D721Med (cell line): Measurements from ENCODE around the gene LHFPL2.

Source experiments
- DNase-seq: peaks from one replicate; pipeline ENCODE4 v3.0.0; 2011; ENCODE audit warnings: low spot score; ENCODE audit not compliant: insufficient read length
- FAIRE-seq: peaks from 2 replicates; lab custom pipeline; 2011; peaks lifted over from hg19 to GRCh38; lab: Jason Lieb, UNC
- TF ChIP-seq, protein P1 (sequence below): IDR thresholded peaks from 2 replicates; pipeline ENCODE4 v1.5.1; 2012; ENCODE audit warnings: mild to moderate bottlenecking, control low read depth; ENCODE audit not compliant: insufficient read depth; ENCODE audit errors: missing control alignments

The LHFPL2 gene

DNA sequence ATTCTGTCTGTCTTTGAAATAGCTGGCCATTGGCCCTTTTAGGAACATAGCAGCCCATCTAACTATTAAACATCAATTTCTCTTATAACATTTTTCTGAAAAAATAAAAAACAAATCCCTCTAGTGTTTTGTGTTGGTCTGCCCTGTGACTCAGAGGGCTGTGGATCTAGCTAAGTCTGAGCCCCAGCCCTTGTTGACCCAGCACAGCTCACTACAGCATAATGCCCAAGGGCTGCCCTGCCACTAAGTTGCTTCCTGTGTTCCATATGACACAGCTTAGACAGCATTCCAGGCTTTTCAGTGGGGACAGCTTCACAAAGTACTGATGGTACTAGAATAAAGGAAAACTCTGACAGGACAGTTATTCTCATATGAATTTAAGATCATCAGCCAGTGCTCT is 152.2 kb downstream of the LHFPL2 start:
- FAIRE-seq (no peak), DNase-seq (no peak)
- TF ChIP-seq, protein P1, sequence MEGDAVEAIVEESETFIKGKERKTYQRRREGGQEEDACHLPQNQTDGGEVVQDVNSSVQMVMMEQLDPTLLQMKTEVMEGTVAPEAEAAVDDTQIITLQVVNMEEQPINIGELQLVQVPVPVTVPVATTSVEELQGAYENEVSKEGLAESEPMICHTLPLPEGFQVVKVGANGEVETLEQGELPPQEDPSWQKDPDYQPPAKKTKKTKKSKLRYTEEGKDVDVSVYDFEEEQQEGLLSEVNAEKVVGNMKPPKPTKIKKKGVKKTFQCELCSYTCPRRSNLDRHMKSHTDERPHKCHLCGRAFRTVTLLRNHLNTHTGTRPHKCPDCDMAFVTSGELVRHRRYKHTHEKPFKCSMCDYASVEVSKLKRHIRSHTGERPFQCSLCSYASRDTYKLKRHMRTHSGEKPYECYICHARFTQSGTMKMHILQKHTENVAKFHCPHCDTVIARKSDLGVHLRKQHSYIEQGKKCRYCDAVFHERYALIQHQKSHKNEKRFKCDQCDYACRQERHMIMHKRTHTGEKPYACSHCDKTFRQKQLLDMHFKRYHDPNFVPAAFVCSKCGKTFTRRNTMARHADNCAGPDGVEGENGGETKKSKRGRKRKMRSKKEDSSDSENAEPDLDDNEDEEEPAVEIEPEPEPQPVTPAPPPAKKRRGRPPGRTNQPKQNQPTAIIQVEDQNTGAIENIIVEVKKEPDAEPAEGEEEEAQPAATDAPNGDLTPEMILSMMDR = no peak

GRCh38 chr5:78495800-78496199 is 152.8 kb downstream of the LHFPL2 start:
- FAIRE-seq = no peak
- no peak for DNase-seq
- TF ChIP-seq, protein P1 = no peak

GRCh38 chr5:78492650-78493049 is 155.9 kb downstream of the LHFPL2 start:
- TF ChIP-seq, protein P1 = no peak
- FAIRE-seq = no peak
- no peak for DNase-seq

DNA sequence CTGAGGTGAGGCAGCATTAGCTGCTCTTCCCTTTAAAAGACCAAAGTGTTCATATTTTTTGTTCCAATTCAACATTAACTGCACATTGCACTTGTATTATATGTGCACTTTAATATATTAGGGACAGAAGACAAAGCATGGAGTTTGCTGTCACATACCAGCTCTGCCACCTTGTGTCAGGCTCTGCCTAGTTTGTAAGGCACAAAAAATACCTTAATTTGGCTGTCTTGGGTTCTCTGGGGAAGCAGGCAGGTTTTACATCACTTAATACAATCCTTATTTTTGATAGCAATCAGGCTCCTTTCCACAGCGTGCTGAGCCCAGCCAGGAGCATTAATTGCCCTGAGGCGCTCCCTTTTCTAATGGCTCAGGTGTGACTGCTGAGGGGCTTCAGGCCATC is 156.3 kb downstream of the LHFPL2 start:
- TF ChIP-seq, protein P1 = no peak
- FAIRE-seq (no peak), DNase-seq (no peak)

DNA sequence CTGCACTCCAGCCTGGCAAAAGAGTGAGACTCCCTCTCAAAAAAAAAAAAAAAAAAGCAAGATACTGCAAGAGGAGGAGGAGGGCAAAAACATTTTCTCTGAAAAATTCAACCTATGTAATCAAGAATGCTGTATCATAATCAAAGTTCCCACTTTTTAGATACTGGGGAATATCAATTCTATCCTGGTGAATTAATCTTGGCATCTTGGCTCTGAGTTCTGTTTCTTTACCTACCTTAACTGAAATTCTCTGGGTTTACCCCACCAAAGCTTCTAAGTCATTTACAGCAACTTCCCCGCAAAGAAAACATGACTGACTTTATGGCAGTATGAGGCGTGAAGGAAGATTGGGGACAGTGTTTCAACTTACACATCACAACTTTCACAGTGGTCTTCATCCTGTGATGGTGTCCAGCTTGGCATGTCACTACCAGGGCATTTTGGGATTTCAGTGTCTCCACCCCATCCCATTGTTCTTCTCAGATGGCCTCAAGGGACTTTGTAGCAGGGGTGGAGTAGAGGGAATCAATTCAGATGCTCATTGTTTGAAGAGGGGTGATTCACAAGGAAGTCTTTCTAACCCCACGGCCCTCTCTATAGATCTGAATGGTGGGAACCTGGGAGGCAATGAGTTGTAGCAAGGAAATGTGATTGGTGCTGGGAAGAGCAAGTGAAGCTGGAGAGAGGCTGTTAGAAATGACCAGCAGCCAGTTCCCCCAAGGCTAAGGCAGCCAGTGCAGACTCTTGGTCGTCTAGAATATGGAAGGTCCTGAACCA is 157.7 kb downstream of the LHFPL2 start:
- no peak for FAIRE-seq
- TF ChIP-seq, protein P1 = no peak

GRCh38 chr5:78487846-78488245 is 160.7 kb downstream of the LHFPL2 start:
- FAIRE-seq = no peak
- TF ChIP-seq, protein P1 = no peak
- no peak for DNase-seq

More for the DNA sequence above, 157.7 kb downstream of the LHFPL2 start:
- no peak for DNase-seq

DNA sequence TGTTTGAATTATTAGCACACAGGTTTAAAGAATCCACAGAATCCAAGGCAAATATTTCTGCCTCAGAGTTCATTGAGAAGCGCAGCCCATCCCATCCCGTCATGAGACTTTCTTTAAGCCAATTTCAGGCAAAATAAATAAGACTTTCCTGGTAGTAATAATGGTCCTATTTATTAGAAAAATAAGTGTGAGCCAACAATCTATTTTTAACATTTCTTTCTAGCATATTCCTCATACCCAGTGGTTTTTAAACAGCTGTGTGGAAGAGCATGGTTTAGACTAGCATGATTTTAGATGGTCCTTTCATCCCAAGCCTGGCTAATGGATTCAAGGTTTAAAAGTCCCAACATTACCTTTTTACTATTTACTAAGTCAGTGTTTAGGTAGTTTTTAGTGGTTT is 162.4 kb downstream of the LHFPL2 start:
- no peak for DNase-seq
- FAIRE-seq = no peak
- TF ChIP-seq, protein P1 = no peak
